ENCODE measurements around the gene S100A3. TPM values are rescaled to one million over a fixed set of nuclear protein-coding genes. Genes with fewer than 3 reads are reported as not detected.
A peak's percentile ranks its signal among the peaks of the same experiment; 100 is the strongest.

Gene S100A3
- total and polyA plus RNA-seq, 4 donors: 3.0 to 8.0 (median 6.0) TPM

DNA sequence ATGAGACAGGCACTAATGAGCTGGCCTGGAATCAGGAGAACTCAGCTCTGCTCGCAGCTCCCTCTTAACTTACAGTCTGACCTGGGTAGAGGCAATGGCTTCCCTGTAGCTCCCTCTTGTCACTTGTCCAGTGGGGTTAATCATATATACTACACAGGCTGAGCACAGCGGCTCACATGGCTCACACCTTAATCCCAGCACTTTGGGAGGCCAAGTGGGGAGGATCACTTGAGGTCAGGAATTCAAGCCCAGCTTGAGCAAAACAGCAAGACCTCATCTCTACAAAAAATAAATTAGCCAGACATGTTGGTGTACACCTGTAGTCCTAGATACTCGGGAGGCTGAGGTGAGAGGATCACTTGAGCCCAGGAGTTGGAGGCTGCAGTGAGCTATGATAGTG, 17.4 kb downstream of the S100A3 start:
- peaks cover 0 to 3% (median 0%) of the 10 kb centered on the region in 4 donors for H3K36me3 ChIP-seq (ENCODE audit: control insufficient read depth in 4 of 4, insufficient read depth in 4 of 4, low read length in 4 of 4)
- peaks cover under 1 to 28% (median 14%) of the 10 kb centered on the region in 5 donors for H3K4me1 ChIP-seq (ENCODE audit: control insufficient read depth in 5 of 5, insufficient read depth in 5 of 5, low read length in 5 of 5)
- no peak overlapping the region for H3K4me3 ChIP-seq
- no peak overlapping the region for H3K9ac ChIP-seq (ENCODE audit: insufficient read depth in 1 of 2, low read length in 2 of 2)
- ATAC-seq (ENCODE audit: insufficient read depth, low FRiP score): no peak
- TF ChIP-seq, protein P1, sequence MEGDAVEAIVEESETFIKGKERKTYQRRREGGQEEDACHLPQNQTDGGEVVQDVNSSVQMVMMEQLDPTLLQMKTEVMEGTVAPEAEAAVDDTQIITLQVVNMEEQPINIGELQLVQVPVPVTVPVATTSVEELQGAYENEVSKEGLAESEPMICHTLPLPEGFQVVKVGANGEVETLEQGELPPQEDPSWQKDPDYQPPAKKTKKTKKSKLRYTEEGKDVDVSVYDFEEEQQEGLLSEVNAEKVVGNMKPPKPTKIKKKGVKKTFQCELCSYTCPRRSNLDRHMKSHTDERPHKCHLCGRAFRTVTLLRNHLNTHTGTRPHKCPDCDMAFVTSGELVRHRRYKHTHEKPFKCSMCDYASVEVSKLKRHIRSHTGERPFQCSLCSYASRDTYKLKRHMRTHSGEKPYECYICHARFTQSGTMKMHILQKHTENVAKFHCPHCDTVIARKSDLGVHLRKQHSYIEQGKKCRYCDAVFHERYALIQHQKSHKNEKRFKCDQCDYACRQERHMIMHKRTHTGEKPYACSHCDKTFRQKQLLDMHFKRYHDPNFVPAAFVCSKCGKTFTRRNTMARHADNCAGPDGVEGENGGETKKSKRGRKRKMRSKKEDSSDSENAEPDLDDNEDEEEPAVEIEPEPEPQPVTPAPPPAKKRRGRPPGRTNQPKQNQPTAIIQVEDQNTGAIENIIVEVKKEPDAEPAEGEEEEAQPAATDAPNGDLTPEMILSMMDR (IDR thresholded peaks at IDR 0.05; ENCODE audit: control extremely low read depth, extremely low read depth): no peak
- no peaks in the 10 kb centered on the region for H3K27me3 ChIP-seq (ENCODE audit: control insufficient read depth in 3 of 3, insufficient read depth in 3 of 3, low read length in 2 of 3)
- H3K27ac ChIP-seq (ENCODE audit: low read depth in 1 of 2, low read length in 1 of 2): peak overlapping the region in 1 of 2 donors; percentile 46
- H3K9me3 ChIP-seq (ENCODE audit: control insufficient read depth in 4 of 4, insufficient read depth in 3 of 4, low read length in 3 of 4): no peaks in the 10 kb centered on the region
- DNase-seq: no peak
- 91 to 96% methylated on average over 3 of the region's 3 CpGs for WGBS, 2 donors

DNA sequence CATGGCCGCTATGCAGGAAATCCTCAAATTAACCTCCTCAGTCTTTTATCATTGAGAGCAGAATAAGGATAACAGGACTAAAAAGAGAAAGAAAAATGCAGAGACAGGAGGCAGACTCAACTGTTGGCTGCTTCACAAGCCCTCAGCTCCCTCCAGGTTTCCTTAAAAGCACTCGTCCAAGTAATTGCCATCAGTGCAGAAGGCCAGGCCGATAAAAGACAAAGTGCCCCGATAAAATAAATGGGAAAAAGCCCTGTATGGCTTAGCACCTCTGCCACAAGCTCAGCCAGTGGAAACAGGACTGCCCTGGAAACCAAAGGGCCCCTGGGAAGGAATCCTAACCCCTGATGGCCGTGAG, 21.4 kb downstream of the S100A3 start:
- TF ChIP-seq, protein P1 (IDR thresholded peaks at IDR 0.05; ENCODE audit: control extremely low read depth, extremely low read depth): no peak
- Histone ChIP-seq H3K9ac (ENCODE audit: insufficient read depth in 1 of 2, low read length in 2 of 2) (no peak overlapping the region), H3K36me3 (ENCODE audit: control insufficient read depth in 4 of 4, insufficient read depth in 4 of 4, low read length in 4 of 4) (no peaks in the 10 kb centered on the region), H3K4me1 (ENCODE audit: control insufficient read depth in 5 of 5, insufficient read depth in 5 of 5, low read length in 5 of 5) (peaks cover 0 to 9% (median under 1%) of the 10 kb centered on the region in 5 donors), H3K9me3 (ENCODE audit: control insufficient read depth in 4 of 4, insufficient read depth in 3 of 4, low read length in 3 of 4) (no peaks in the 10 kb centered on the region), H3K27ac (ENCODE audit: low read depth in 1 of 2, low read length in 1 of 2) (no peak overlapping the region), H3K27me3 (ENCODE audit: control insufficient read depth in 3 of 3, insufficient read depth in 3 of 3, low read length in 2 of 3) (no peaks in the 10 kb centered on the region), H3K4me3 (no peak overlapping the region)
- DNase-seq (no peak), ATAC-seq (ENCODE audit: insufficient read depth, low FRiP score) (no peak)
- 77 to 91% methylated on average over 5 of the region's 5 CpGs for WGBS, 2 donors

DNA sequence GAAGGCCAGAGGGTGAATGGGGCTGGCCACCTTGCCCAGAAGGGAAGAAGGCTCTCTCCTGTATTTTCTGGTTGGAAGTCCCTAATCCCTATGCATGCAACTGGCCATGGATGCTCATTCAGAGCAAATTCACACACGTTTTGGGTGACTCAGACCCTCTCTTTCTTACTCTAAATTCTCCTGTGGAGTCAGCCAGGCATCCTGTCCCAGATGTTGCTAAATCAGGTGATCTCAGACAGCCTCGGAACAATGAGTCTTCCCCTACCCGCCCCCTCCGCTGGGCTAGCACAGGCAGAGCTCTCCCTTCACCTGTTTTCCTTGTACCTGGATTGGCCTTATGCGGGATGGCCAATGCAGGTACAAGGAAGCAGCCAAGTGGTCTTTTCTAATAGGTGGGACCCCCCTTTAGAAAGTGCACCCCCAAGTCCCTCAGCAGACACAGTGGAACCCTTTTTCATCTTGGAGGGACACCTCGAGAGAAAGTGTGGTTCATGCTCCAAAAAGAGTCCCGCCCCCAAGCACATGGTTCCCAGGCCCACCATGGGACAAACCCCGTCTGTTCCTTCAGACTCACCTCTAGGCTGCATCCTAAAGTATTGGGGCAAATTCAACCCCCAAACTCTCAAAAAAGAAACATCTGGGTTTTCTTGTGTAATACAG, 21.9 kb downstream of the S100A3 start:
- Histone ChIP-seq H3K27me3 (ENCODE audit: control insufficient read depth in 3 of 3, insufficient read depth in 3 of 3, low read length in 2 of 3) (no peaks in the 10 kb centered on the region), H3K36me3 (ENCODE audit: control insufficient read depth in 4 of 4, insufficient read depth in 4 of 4, low read length in 4 of 4) (no peaks in the 10 kb centered on the region), H3K27ac (ENCODE audit: low read depth in 1 of 2, low read length in 1 of 2) (no peak overlapping the region), H3K9me3 (ENCODE audit: control insufficient read depth in 4 of 4, insufficient read depth in 3 of 4, low read length in 3 of 4) (no peaks in the 10 kb centered on the region), H3K4me1 (ENCODE audit: control insufficient read depth in 5 of 5, insufficient read depth in 5 of 5, low read length in 5 of 5) (peaks cover 0 to 9% (median 0%) of the 10 kb centered on the region in 5 donors), H3K9ac (ENCODE audit: insufficient read depth in 1 of 2, low read length in 2 of 2) (no peak overlapping the region), H3K4me3 (no peak overlapping the region)
- TF ChIP-seq, protein P1 (IDR thresholded peaks at IDR 0.05; ENCODE audit: control extremely low read depth, extremely low read depth): no peak
- no peak for DNase-seq
- ATAC-seq (ENCODE audit: insufficient read depth, low FRiP score): no peak
- WGBS, 2 donors: 83 to 86% methylated on average over 8 of the region's 8 CpGs

DNA sequence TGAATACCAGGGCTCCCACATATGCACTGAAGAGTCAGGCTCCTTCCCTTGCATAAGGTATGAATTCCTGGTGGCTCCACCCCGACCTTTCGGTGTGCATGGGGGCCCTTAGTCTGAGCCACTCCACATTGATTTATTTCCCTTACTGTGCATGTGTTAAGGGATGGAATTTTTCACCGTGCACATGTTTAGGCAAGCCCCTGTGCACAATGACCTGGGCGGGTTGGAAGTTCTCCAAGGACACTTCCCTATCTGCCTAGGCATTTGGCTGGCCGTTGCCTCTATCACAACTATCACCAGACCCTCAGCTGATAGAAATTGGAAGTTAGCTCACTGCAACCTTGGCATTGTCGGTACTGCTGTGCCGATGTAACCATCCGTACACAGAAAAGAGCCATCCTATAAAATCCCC, 22.9 kb downstream of the S100A3 start:
- no peak overlapping the region for H3K27ac ChIP-seq (ENCODE audit: low read depth in 1 of 2, low read length in 1 of 2)
- 28 to 36% methylated on average over 8 of the region's 8 CpGs for WGBS, 2 donors
- DNase-seq (no peak), ATAC-seq (ENCODE audit: insufficient read depth, low FRiP score) (no peak)
- H3K4me1 ChIP-seq (ENCODE audit: control insufficient read depth in 5 of 5, insufficient read depth in 5 of 5, low read length in 5 of 5): peaks cover 0 to 9% (median 0%) of the 10 kb centered on the region in 5 donors
- no peak overlapping the region for H3K4me3 ChIP-seq
- H3K9me3 ChIP-seq (ENCODE audit: control insufficient read depth in 4 of 4, insufficient read depth in 3 of 4, low read length in 3 of 4): no peaks in the 10 kb centered on the region
- TF ChIP-seq, protein P1 (IDR thresholded peaks at IDR 0.05; ENCODE audit: control extremely low read depth, extremely low read depth): no peak
- H3K9ac ChIP-seq (ENCODE audit: insufficient read depth in 1 of 2, low read length in 2 of 2): no peak overlapping the region
- H3K36me3 ChIP-seq (ENCODE audit: control insufficient read depth in 4 of 4, insufficient read depth in 4 of 4, low read length in 4 of 4): no peaks in the 10 kb centered on the region
- no peaks in the 10 kb centered on the region for H3K27me3 ChIP-seq (ENCODE audit: control insufficient read depth in 3 of 3, insufficient read depth in 3 of 3, low read length in 2 of 3)

All from lung (tissue), 12 donors.